ENCODE results near the gene TEX53.

TEX53 gene
- total RNA-seq = 0 reads per million in 2 donors

DNA sequence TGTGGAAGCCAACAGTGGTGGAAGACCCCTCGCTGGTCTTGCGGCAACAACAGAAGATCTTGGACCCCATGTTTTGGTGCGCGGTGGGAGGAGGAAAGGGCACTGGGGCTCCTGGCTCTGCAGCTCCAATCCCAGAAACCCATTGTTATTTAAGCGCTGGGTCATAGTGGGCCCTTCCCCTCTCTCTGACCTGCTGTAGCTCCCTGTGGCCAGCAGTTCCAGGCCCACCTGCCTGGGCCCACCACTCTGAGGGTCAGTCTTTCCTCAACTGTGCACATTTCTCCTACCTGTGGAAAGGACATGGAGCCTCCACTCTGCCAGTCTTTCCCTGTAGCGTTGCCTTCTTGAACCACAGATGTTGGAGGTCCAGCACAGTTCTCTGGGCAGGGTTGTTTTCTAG, at the start of gene TEX53:
Gene TEX53 (minus strand): TSS at position 101 of the 400 bp plus-strand sequence. CDS start 31 bp downstream, at position 70.
- no peak for DNase-seq

DNA sequence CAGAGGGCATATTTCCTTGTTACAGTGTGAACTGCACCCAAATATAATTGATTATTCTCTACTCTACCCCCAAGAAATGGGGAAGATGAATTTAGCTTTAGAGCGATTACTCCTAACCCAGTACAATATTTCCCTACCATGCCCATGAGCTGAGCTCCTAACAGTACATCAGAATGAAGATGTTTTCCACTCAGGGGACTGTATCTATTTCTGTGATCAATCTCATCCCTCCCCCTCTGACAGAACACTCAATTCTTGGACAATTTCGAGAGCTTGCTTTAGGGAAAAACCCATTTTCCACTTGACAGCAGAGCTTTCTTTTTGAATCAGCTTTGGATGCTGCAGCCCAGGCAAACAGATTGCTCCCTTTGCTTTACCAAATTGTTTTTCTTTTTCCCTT, 49.1 kb upstream of the TEX53 start:
- DNase-seq = no peak

DNA sequence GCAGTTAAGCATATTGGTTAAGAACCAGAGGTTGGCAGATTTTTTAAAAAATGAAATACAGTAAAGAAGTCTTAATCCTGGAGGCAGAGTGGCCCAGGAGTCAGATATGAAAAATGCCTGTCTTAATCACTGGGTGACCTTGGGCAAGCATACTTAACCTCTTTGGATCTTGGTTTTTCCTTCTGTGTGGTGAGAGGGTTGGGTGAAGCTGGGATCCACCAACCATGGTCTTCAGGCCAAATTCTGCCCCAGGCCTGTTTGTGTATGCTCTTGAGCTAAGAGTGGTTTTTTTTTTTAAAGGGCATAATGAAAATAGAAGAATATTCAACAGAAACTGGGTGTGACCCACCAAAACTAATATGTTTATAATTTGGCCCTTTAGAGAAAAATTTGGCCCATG, 44.4 kb upstream of the TEX53 start:
- no peak for DNase-seq

- DNase-seq = no peak
These were observed 40.3 kb upstream of the TEX53 start for GRCh38 chr9:114697951-114698351.

GRCh38 chr9:114696814-114697544, 39.4 kb upstream of the TEX53 start:
- no peak for DNase-seq

DNA sequence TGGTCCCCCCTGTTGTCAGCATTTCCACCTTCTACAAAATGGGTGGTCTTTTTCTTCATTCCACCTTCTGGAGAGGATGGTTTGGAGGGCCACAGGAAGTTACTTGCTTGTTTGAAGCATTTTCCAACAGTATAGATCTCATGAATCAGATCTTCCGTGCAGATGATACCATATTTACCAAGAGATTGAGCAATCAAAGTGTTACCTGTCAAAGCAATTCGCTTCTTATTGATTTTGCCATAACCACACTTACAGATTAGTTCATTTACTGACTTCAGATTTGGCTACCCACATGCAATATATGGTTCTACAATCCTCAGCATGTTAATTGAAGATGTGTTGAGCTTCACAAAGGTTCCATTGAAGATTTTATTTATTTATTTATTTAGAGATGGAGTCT, 38.3 kb upstream of the TEX53 start:
- no peak for DNase-seq

DNA sequence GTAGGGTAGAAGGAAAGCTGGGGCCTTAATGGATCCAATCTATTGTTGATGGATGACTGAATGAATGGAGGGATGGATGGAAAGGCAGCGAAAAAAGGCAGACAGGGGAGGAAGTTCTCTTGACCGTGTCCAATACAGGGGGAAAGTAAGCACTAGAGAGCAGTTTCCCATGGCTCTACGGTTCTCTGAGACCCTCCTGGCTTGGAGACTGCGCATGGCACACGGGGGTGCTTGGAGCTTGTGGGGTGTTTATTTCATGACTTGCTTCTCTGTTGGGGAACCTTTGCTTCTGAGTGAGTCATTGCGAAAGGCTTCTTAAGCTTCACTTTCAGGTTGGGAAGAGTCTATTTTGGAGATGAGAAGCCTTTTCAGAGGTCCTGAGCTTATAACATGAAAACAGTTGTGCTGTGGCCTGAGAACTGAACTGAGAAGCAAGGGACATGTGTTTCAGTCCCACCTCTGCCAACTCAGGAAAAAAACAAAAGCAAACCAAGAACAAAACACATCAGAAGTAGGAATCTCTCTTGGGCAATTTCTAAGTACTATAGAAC, 37.2 kb upstream of the TEX53 start:
- DNase-seq = no peak

GRCh38 chr9:114694146-114694545, 36.5 kb upstream of the TEX53 start:
- DNase-seq = no peak

DNA sequence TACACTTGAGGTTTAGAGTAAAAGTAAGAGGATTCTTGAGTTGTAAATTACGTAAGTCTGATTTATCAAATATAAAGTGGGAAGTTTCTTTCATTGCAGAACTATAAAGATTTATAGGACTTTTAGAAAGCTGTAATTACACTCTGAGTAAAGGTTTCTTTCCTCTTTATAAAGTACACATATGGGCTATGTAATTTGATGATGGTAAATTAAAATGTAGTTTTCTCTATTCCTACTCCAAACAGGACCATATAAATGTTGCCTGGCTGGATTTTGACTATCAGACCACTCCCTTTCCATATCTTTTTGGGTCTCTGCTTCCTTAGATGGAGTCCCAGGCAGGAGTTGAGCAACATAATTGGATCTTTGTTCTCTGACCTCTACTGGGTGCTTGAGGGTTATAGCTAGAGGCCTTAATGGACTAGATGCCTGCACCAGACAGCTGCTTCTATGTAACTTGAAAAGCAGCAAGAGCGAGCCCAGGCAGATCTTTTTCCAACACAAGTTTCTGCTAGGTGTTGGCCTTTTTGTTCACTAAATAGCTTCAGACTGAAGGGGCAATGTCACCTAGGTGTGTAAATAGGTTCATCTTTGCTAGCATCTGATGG, 35.7 kb upstream of the TEX53 start:
- DNase-seq = no peak

DNA sequence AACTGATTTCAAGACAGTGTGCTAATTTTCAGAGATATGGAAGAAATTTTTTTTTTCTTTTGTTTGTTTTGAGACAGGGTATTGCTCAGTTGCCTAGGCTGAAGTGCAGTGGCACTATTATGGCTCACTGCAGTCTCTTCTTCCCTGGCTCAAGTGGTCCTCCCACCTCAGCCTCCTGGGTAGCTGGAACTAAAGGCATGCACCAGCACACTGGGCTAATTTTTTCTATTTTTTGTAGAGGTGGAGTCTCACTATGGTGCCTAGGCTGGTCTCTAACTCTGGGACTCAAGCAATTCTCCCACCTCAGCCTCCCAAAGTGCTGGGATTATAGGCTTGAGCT, 34.3 kb upstream of the TEX53 start:
- DNase-seq = no peak

- DNase-seq = no peak
These were observed 33.7 kb upstream of the TEX53 start for GRCh38 chr9:114691046-114691955.

DNA sequence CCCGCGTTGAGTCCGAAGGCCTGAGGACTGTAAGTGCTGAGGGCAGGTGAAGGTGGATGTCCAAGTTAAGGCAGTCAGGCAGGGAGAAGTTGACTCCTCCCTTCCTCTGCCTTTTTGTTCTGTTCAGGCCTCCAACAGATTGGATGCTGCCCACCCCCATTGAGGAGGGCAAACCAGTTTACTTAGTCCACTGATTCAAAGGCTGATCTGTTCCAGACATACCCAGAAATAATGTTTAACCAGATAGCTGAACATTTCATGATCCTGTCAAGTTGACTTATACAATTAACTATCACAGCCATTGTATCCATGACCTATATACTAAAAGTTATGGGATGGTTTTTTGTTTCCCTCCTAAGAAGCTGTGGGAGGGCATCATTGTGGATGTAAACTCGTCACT, 32.7 kb upstream of the TEX53 start:
- DNase-seq = no peak

- DNase-seq = no peak
These were observed 32.2 kb upstream of the TEX53 start for GRCh38 chr9:114689813-114690212.

GRCh38 chr9:114688909-114689610, 31.5 kb upstream of the TEX53 start:
- no peak for DNase-seq

DNA sequence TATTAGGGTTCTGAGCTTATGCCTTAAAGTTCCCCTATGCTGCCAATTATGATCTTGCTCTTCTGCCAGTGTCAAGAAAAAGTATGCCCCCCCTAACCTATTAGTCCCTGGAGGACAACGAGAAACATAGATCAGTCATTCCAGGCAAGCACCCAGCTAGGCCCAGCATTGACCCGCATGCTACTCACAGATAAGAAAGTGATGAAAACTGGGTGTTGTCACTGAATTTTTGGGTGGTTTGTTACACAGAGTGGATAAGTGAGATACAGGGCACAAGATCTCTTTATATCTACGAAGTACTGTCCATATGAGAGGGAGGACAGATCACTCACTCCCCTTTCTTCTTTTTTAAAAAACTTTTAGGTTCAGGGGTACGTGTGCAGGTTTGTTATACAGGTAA, 30.8 kb upstream of the TEX53 start:
- no peak for DNase-seq

DNA sequence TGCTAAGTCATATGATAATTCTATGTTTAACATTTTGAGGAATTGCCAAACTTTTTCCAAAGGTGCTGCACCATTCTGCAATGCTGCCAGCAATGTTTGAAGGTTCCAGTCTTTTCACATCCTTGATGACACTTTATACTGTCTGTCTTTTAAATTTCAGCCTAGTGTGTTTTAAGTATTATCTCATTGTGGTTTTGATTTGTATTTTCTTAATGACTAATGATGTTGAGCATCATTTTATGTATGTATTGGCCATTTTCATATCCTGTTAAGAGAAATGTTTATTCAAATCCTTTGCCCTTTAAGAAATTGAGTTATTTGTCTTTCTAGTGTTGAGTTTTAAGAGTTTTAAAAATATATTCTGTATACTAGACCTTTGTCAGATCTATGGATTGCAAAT, 29.4 kb upstream of the TEX53 start:
- DNase-seq = no peak

- no peak for DNase-seq
These were observed 28.3 kb upstream of the TEX53 start for GRCh38 chr9:114685951-114686350.

DNA sequence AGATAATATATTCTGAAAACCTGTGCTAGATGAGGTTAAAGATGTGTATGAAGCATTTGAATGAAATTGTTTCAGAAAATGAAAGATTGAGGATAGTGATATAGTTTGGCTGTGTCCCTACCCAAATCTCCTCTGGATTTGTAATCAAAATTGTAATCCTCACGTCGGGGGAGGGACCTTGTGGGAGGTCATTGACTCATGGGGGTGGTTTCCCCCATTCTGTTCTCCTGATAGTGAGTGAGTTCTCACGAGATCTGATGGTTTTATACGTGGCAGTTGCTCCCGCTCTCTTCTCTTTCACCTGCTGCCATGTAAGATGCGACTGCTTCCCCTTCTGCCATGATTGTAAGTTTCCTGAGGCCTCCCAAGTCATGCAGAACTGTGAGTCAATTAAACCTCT, 26.4 kb upstream of the TEX53 start:
- no peak for DNase-seq

GRCh38 chr9:114682846-114683245, 25.2 kb upstream of the TEX53 start:
- DNase-seq = no peak

DNA sequence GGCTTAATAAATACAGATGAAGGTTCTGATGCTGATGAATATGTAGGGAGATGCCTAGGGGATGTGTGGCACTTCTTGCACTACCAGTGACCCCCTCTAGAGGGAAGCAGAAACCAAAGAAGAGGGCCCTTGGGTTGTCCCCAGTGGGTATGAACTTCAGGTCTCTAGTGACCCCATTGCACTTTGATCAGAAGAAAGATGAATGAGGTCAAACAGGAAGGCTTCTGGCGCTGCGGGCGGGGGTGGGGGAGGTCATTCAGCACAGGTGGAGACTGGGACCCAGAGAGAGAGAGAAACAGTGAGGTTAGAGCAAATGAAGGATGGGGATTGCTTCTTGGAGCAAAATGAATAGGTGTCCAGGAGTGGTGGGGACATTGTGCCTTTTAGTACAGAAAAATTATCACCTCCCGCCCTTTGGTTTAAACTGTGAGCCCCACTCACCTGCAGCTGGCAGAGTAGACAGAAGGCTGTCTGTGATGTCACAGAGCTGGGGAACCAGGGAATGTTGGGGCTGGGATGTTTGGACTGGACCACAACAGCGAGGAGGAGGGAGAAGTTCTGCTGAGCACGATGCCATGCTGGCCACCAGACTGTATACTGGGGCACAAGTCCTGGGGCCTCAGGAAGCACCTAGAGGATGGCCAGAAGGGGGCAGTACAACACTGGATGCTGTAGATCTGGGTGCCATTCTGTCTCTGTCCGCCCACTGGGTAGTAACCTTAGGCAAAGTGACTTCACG, 24.2 kb upstream of the TEX53 start, which contains the start of gene TEX48:
Gene TEX48 (minus strand): TSS at position 599 of the 739 bp plus-strand sequence. CDS start 10,469 bp downstream, outside the sequence.
- no peak for DNase-seq

- no peak for DNase-seq
These were observed 22.8 kb upstream of the TEX53 start for GRCh38 chr9:114680259-114681001.

All from activated gamma-delta T cell (primary cell).